ENCODE measurements around the gene ZNF597.

ZNF597 gene, protein sequence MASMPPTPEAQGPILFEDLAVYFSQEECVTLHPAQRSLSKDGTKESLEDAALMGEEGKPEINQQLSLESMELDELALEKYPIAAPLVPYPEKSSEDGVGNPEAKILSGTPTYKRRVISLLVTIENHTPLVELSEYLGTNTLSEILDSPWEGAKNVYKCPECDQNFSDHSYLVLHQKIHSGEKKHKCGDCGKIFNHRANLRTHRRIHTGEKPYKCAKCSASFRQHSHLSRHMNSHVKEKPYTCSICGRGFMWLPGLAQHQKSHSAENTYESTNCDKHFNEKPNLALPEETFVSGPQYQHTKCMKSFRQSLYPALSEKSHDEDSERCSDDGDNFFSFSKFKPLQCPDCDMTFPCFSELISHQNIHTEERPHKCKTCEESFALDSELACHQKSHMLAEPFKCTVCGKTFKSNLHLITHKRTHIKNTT

DNA sequence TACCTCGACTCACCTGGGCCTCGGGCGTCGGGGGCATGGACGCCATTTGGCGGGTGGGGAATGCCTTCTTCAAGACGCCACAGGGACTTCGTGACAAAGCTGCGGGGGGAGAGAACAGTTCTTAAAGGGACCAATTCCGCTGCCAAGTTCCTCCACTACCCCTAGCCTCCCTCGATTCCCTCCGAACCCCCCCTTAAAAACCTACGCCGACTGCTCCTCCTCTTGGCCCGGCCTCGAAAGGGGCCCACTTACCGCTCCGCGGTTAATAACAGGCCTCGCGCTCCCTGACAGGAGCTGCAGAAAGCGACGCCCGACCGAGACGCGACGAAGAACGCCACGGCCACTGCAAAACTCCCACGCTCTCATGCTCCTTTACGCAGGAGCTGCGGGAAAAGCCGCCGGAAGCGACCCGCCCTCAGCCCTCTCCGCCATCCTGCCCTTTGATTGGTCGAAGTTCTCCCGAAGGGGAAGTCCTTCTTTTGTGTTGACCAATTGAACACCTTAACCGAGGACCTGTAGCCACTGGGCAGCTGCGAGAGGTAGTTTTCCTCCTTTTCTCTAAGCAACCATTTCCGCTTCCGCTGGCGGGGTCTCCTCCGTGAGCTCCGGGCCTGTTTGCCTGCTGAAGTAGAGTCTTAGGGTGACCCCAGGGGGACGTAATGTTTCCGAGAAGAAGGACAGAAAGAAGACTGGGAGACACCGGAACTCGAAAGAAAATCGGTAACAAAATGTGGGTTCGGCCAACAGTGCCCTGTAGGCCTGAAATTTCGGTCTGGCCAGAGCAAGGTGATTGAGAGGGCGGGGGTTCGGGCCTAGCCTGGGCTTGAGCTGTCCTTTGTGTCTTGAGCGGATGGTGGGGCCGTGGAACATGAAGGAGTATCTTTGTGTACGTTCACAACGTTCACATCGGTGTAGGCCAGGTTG lies at the start of gene ZNF597, which contains the start of gene NAA60:
ZNF597 (minus strand) TSS at position 397 of the 924 bp plus-strand sequence; CDS start at position 46, 351 bp downstream.
NAA60 (plus strand) TSS at position 573 of the 924 bp plus-strand sequence. CDS start 32,548 bp downstream, outside the sequence.
- no peak for TF ChIP-seq CTCF (IDR thresholded peaks at IDR 0.05)
- peak within 1 kb of the TSS; percentile 67 to 71 for H3K4me3 ChIP-seq (ENCODE audit: low read depth in 1 of 2, low read length in 1 of 2)
- peak within 1 kb of the TSS; percentile 83 for H3K27ac ChIP-seq
- peaks cover 4% of the 10 kb centered on the region for H3K36me3 ChIP-seq
- peaks cover 14 to 16% of the 10 kb centered on the region in 2 experiments for H3K4me1 ChIP-seq (ENCODE audit: control insufficient read depth in 1 of 2, insufficient read depth in 1 of 2, low read depth in 1 of 2, low read length in 1 of 2)
- no peaks in the 10 kb centered on the region for H3K9me3 ChIP-seq
- no peaks in the 10 kb centered on the region for H3K27me3 ChIP-seq

DNA sequence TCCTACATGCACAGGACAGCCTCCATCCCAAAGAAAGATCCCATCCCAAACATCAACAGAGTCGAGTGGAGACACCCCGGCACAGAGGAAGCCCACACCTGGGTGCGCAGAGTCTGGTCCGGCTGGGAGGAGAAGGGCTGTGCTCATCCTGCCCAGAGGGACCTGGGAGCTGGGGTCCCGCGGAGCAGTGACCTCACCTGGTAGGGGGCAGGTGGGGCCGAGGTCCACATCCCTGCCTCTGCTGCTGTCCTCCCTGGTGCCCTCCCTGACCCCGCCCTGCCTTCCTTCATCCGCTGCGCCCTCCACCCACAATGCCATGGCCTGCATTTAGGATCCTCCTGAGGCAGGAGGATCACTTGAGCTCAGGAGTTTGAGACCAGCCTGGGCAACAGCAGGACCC lies 49.1 kb upstream of the ZNF597 start:
- Histone ChIP-seq H3K4me1 (ENCODE audit: control insufficient read depth in 1 of 2, insufficient read depth in 1 of 2, low read depth in 1 of 2, low read length in 1 of 2) (no peaks in the 10 kb centered on the region), H3K9me3 (no peaks in the 10 kb centered on the region), H3K27ac (no peak overlapping the region), H3K4me3 (ENCODE audit: low read depth in 1 of 2, low read length in 1 of 2) (no peak overlapping the region), H3K27me3 (no peaks in the 10 kb centered on the region), H3K36me3 (peaks cover 9% of the 10 kb centered on the region)
- no peak for TF ChIP-seq CTCF (IDR thresholded peaks at IDR 0.05)

- H3K4me1 ChIP-seq (ENCODE audit: control insufficient read depth in 1 of 2, insufficient read depth in 1 of 2, low read depth in 1 of 2, low read length in 1 of 2), result no peaks in the 10 kb centered on the region
- H3K9me3 ChIP-seq, result no peaks in the 10 kb centered on the region
- TF ChIP-seq CTCF (IDR thresholded peaks at IDR 0.05), result no peak
- H3K36me3 ChIP-seq, result peaks cover 21% of the 10 kb centered on the region
- no peaks in the 10 kb centered on the region for H3K27me3 ChIP-seq
- H3K4me3 ChIP-seq (ENCODE audit: low read depth in 1 of 2, low read length in 1 of 2), result no peak overlapping the region
- no peak overlapping the region for H3K27ac ChIP-seq
Observed at GRCh38 chr16:3490911-3491629, 47.8 kb upstream of the ZNF597 start.

GRCh38 chr16:3488801-3489200 lies 45.5 kb upstream of the ZNF597 start:
- H3K4me1 ChIP-seq (ENCODE audit: control insufficient read depth in 1 of 2, insufficient read depth in 1 of 2, low read depth in 1 of 2, low read length in 1 of 2), result no peaks in the 10 kb centered on the region
- no peaks in the 10 kb centered on the region for H3K27me3 ChIP-seq
- no peak overlapping the region for H3K4me3 ChIP-seq (ENCODE audit: low read depth in 1 of 2, low read length in 1 of 2)
- no peak overlapping the region for H3K27ac ChIP-seq
- H3K36me3 ChIP-seq, result peaks cover 44% of the 10 kb centered on the region
- no peaks in the 10 kb centered on the region for H3K9me3 ChIP-seq
- TF ChIP-seq CTCF (IDR thresholded peaks at IDR 0.05), result no peak

Data from neutrophil (primary cell).